HL-60 (cell line): ENCODE results near the gene BBS9.

Experiments used
- DNase-seq, 2 experiments: peaks; one replicate each; pipeline ENCODE4 v3.0.0-alpha.2; 2010 to 2020; ENCODE audit warnings: low read depth in 1 of 2, low spot score in 1 of 2
- H3K27ac ChIP-seq: fragments of 250-450 bp; sonication (Bioruptor Pico); replicated peaks from 2 replicates; pipeline ENCODE4 v1.5.1; 2020; ENCODE audit warnings: mild to moderate bottlenecking, moderate library complexity
- H3K27me3 ChIP-seq: fragments of 250-450 bp; sonication (Bioruptor Pico); 2 replicates; pipeline ENCODE4 v1.5.1; 2021; ENCODE audit warnings: mild to moderate bottlenecking, moderate library complexity; ENCODE audit not compliant: insufficient read depth, poor library complexity, severe bottlenecking
- H3K4me3 ChIP-seq: replicated peaks from 2 replicates; pipeline ENCODE4 v1.5.1; 2011; ENCODE audit warnings: mild to moderate bottlenecking, control low read depth, low read length; ENCODE audit not compliant: insufficient read depth
- CTCF ChIP-seq: IDR thresholded peaks from one replicate; pipeline ENCODE4 v1.5.1; 2011; ENCODE audit warnings: low read length, control low read depth, inconsistent platforms; ENCODE audit not compliant: insufficient read depth
- GABPA ChIP-seq: IDR thresholded peaks from 2 replicates; pipeline ENCODE4 v1.6.1; 2012; ENCODE audit warnings: low read depth
- POLR2AphosphoS5 ChIP-seq: IDR thresholded peaks from 2 replicates; pipeline ENCODE4 v1.6.1; 2012; ENCODE audit warnings: low read depth
- REST ChIP-seq: IDR thresholded peaks from 2 replicates; pipeline ENCODE4 v1.6.1; 2012; ENCODE audit warnings: low read depth; ENCODE audit not compliant: insufficient replicate concordance
- SPI1 ChIP-seq: IDR thresholded peaks from 2 replicates; pipeline ENCODE4 v1.6.1; 2012; ENCODE audit warnings: low read depth, mild to moderate bottlenecking, borderline replicate concordance
- long read RNA-seq: library from polyadenylated mRNA; unstranded; transcript quantifications from one replicate; pipeline ENCODE4 v2.0.0, GENCODE V29; 2020

BBS9 gene
- long read RNA-seq, partial matches to known transcripts = 1 of 2 reads
- long read RNA-seq, other reads (novel, unspliced or antisense) = 1 of 2 reads

DNA sequence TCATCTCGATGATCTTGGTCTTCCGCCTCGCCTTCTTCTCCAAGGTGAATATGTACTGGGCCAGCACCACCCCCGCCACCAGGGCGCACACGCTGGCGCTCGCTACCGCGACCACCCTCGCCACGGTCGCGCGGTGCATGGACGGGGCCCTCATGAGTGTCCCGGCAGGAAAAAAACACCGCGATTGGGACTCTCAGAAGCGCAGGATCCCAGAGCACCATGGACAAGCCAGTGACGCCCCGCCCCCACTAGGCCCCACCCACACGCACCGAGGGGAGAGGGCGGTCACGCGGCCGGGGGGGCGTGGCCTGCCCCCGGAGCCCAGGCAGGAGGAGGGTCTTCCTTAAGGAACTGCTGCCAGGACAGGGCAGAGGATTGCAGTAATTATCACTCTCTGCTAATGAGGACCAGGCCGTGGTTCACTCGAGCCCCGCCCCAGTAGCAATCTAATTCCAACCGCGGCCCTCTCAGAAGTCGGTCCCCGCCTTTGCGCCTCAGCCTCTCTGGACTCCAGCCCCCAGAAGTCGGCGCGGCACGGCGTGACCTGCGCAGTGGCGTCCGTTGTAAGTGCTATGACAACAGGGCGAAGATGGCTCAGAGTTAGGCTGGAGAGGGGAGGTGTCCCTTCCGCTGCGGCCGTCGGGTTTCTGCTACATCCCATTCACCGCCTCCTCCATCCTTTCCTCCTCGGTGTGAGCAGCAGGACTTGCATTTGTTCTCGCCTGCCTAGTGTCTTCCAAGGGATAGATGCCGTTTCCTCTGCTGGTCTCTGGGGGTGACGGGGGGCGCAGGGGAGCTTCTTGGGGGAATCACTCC, at the start of gene BBS9:
Gene BBS9, plus strand, starts transcription at position 575 of the 816 bp plus-strand sequence. CDS start 16,689 bp downstream, outside the sequence.
- TF ChIP-seq POLR2AphosphoS5 (0 out of 2 replicates have a peak, but pooled peaks have one; percentile 30), CTCF (no peak)
- Histone ChIP-seq H3K4me3 (peak within 1 kb of the TSS; percentile 78), H3K27me3 (no peaks in the 10 kb centered on the region), H3K27ac (peak within 1 kb of the TSS; percentile 85)
- DNase-seq = peak; percentile 90 to 96

DNA sequence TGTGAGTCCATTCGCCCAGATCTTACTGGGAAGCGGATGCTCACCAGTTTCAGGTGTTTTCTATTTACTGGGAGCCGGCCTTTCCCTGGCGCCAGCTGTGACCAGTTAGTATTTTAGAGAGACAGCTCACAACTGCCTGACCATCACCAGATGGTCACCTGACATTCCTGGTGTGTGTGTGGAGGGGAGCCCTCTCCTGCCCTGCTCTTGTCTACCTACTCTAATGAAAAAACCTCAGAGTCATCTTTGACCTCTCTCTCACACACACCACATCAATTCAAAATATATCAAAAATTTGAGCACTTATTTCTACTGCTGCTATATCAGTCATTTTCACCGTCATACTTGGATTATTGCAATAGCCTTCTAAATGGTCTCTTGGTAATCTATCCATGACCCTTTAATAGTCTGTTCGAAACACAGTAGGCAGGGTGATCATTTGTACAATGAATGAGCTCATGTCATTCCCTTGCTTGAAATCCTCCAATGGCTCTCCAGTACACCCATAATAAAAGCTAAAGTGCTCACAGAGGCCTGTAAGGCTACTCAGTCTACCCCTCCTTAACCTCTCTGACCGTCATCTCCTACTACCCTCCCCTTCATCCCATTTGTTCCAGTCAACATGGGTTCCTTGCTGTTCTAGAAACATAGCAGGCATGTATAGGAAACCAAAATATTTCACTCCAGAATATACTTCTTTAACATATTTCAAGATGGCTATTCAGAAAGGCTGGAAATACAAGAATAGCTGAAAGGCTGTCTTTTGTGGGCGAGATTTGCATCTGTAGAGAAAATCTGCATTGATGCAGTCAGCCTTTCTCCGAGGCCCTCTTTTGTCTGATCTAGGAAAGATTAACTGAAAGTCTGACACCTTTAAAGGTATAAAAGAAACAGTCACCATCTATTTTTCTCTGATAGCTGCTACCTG, 49.3 kb upstream of the BBS9 start:
- no peak overlapping the region for H3K27ac ChIP-seq
- H3K4me3 ChIP-seq = no peak overlapping the region
- no peaks in the 10 kb centered on the region for H3K27me3 ChIP-seq
- TF ChIP-seq GABPA = no peak
- no peak for TF ChIP-seq REST
- no peak for TF ChIP-seq SPI1
- TF ChIP-seq CTCF = no peak
- TF ChIP-seq POLR2AphosphoS5 = no peak
- no peak for DNase-seq

GRCh38 chr7:33087356-33087755, 42.0 kb upstream of the BBS9 start:
- no peak overlapping the region for H3K27ac ChIP-seq
- no peak overlapping the region for H3K4me3 ChIP-seq
- TF ChIP-seq POLR2AphosphoS5 = no peak
- TF ChIP-seq GABPA = no peak
- no peak for TF ChIP-seq CTCF
- TF ChIP-seq REST = no peak
- TF ChIP-seq SPI1 = no peak
- no peak for DNase-seq
- no peaks in the 10 kb centered on the region for H3K27me3 ChIP-seq
